BLaER1 (cell line): Measurements from ENCODE around the gene NFS1.

Experiments used
- H3K27ac ChIP-seq: shearing (Covaris generic); formaldehyde crosslinking; 2 replicates; pipeline ENCODE4 v1.8.1; 2022
- H3K27me3 ChIP-seq: shearing (Covaris generic); formaldehyde crosslinking; 2 replicates; pipeline ENCODE4 v1.8.1; 2022
- H3K36me3 ChIP-seq: shearing (Covaris generic); formaldehyde crosslinking; 2 replicates; pipeline ENCODE4 v1.8.1; 2022
- H3K4me1 ChIP-seq: shearing (Covaris generic); formaldehyde crosslinking; 2 replicates; pipeline ENCODE4 v1.8.1; 2022
- H3K4me2 ChIP-seq: shearing (Covaris generic); formaldehyde crosslinking; 2 replicates; pipeline ENCODE4 v1.8.1; 2022
- H3K4me3 ChIP-seq: shearing (Covaris generic); formaldehyde crosslinking; 2 replicates; pipeline ENCODE4 v1.8.1; 2022
- H3K9ac ChIP-seq: shearing (Covaris generic); formaldehyde crosslinking; 2 replicates; pipeline ENCODE4 v1.8.1; 2022
- H3K9me3 ChIP-seq: shearing (Covaris generic); formaldehyde crosslinking; 2 replicates; pipeline ENCODE4 v1.8.1; 2022
- H4K20me1 ChIP-seq: shearing (Covaris generic); formaldehyde crosslinking; 2 replicates; pipeline ENCODE4 v1.8.1; 2022
- Cebpa-rat ChIP-seq: shearing (Covaris generic); IDR thresholded peaks from 2 replicates; pipeline ENCODE4 v1.8.1; 2022

The NFS1 gene

DNA sequence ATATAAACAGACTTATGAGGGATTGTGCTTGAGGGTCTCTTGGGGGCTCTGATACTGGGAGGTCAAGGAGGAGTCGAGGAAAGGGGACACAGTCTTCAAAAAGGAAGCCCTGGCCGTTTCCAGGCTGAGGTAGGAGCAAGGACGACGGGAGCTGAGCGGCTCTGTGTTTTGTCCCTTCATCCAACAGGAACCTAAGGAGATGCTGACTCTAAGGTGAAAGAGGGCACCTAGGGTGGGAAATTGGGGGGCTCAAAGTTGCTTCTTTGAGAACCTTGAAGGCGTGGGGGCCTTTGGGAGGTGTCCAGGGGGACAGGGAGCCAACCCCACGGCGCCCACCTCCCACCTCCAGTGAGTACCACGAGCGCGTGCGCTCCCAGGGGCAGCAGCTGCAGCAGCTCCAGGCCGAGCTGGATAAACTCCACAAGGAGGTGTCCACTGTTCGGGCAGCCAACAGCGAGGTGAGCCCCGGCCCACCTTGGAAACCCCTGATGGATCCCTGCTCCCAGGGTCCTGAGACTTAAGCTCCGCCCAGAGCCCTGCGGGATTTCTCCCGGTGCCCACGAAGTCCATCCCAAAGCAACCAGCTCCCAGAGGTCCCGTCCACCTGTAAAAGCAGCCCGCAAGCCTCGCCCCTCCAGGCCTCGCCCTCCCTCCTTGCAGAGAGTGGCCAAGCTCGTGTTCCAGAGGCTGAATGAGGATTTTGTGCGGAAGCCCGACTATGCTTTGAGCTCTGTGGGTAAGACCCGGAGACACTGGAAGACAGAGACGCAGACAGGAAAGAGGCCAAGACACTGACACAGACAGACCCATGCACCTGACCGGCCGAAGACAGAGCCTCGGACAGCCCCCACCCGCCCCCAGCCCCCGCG lies 80.7 kb downstream of the NFS1 start:
- peak overlapping the region; percentile 8; the same call in 1 of the 2 replicates for H3K27ac ChIP-seq
- TF ChIP-seq Cebpa-rat, result no peak
- peaks cover 41% of the 10 kb centered on the region for H3K4me1 ChIP-seq
- peak overlapping the region; percentile 72 for H3K9ac ChIP-seq
- H3K4me3 ChIP-seq, result peak overlapping the region; percentile 69
- H3K36me3 ChIP-seq, result peaks cover 22% of the 10 kb centered on the region
- H3K9me3 ChIP-seq, result no peaks in the 10 kb centered on the region
- peaks cover 5% of the 10 kb centered on the region; the same call in 1 of the 2 replicates for H4K20me1 ChIP-seq
- H3K27me3 ChIP-seq, result no peaks in the 10 kb centered on the region
- H3K4me2 ChIP-seq, result peak overlapping the region; percentile 98
